GM19463 (cell line): ENCODE measurements around the gene HGD.
A peak's percentile ranks its signal among the peaks of the same experiment; 100 is the strongest.
"Not testable (repeated sequence)": the region's sequence is repeated elsewhere in the genome, so short reads cannot be mapped to it uniquely, and the experiment has no call there.

Experiments used
- ATAC-seq: cut with Tn5 transposase; IDR thresholded peaks from one replicate; pipeline ENCODE4 v1.9.1; 2021; ENCODE audit warnings: mild to moderate bottlenecking, moderate library complexity; ENCODE audit not compliant: unreplicated experiment

The HGD gene

GRCh38 chr3:120640231-120640630, 41.8 kb downstream of the HGD start:
- no peak for ATAC-seq

- not testable (repeated sequence) for ATAC-seq
Observed at GRCh38 chr3:120638820-120639219, 43.2 kb downstream of the HGD start.

GRCh38 chr3:120637851-120638559, 44.0 kb downstream of the HGD start:
- ATAC-seq, result no peak

- no peak for ATAC-seq
Observed at GRCh38 chr3:120636795-120637401, 45.1 kb downstream of the HGD start.

GRCh38 chr3:120634539-120634938, 47.5 kb downstream of the HGD start:
- no peak for ATAC-seq

- ATAC-seq, result no peak
Observed at GRCh38 chr3:120625159-120625586, 56.9 kb downstream of the HGD start.

- no peak for ATAC-seq
Observed at GRCh38 chr3:120623727-120624093, 58.3 kb downstream of the HGD start.

- ATAC-seq, result no peak
Observed at GRCh38 chr3:120622870-120623726, 58.9 kb downstream of the HGD start.

GRCh38 chr3:120622457-120622856, 59.6 kb downstream of the HGD start:
- no peak for ATAC-seq

GRCh38 chr3:120616745-120617144, 65.3 kb downstream of the HGD start:
- ATAC-seq, result not testable (repeated sequence)

GRCh38 chr3:120615847-120616609, 66.0 kb downstream of the HGD start:
- ATAC-seq, result no peak

- no peak for ATAC-seq
Observed at GRCh38 chr3:120614765-120615164, 67.3 kb downstream of the HGD start.

GRCh38 chr3:120608506-120608905, 73.5 kb downstream of the HGD start:
- ATAC-seq, result no peak

- ATAC-seq, result no peak
Observed at GRCh38 chr3:120604784-120605183, 77.3 kb downstream of the HGD start.

GRCh38 chr3:120604382-120604781, 77.7 kb downstream of the HGD start:
- ATAC-seq, result no peak

- no peak for ATAC-seq
Observed at GRCh38 chr3:120602682-120603081, 79.4 kb downstream of the HGD start.

- no peak for ATAC-seq
Observed at GRCh38 chr3:120601554-120601953, 80.5 kb downstream of the HGD start.

- no peak for ATAC-seq
Observed at GRCh38 chr3:120599211-120599610, 82.8 kb downstream of the HGD start.

- ATAC-seq, result peak; percentile 42
Observed at GRCh38 chr3:120597445-120598049, 84.5 kb downstream of the HGD start.

GRCh38 chr3:120596853-120597223, 85.2 kb downstream of the HGD start:
- no peak for ATAC-seq
